ENCODE measurements around the gene DGKQ. TPM values are rescaled to one million over a fixed set of nuclear protein-coding genes. Genes with fewer than 3 reads are reported as not detected.

DGKQ gene
- total and polyA plus RNA-seq, 2 of the 13 experiments (the other 11 are each of a cell fraction or from before 2014, with no cell fraction given): 4.5 to 7.2 TPM

DNA sequence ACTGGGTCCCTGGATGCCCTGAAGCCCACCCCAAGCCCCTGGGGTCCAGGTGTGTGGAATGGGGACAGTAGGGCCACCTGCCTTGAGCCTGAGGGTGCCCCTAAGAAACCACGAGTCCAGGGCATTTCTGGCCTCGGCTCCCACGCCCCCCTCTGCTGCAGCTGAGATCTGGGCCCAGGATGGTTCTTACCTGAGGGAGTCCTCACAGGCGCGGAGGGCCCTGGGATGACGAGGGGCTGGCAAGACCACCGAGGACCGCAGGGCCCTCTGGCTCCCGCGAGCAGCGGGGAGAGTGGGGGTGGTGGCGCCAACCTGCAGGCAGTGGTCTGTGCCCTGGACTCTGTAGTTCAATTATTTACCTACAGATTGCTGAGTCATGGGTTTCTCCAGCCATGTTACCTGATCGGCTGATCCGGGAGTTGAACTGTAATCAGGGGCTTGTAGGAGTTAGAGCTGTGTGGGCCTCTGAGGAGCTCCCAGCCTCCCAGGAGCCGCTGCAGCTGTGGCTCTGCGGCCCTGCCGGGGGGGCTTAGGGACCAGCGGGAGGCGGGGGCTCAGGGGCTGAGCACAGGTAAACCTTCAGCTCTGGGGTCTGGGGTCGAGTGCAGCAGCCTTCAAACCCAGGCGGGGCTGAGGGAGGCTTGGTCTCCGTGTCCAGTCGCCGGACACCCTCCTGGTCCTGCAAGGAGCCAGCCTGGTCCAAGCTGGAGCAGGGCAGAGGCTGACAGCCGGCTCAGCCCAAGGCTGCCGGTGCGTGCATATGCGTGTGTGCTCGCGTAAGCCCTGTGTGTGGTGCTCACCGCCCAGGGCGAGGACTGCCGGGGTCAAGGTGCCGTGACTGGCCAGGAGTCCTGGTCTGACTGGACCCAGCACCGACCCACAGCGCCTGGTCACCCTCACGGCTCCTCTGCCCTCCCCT is 20.0 kb upstream of the DGKQ start, which contains the start of gene SLC26A1 (continued):
- TF ChIP-seq ZNF20 (CRISPR knock-in tag; IDR thresholded peaks at IDR 0.05) (no peak), ZNF609 (CRISPR knock-in tag; IDR thresholded peaks at IDR 0.05; ENCODE audit: borderline replicate concordance) (no peak; the same call in 1 of the 2 replicates), CREBL2 (CRISPR knock-in tag; IDR thresholded peaks at IDR 0.05; ENCODE audit: borderline replicate concordance) (peak; percentile 94), TAF1 (CRISPR knock-in tag; IDR thresholded peaks at IDR 0.05) (peak; percentile 14), ZNF12 (CRISPR knock-in tag; IDR thresholded peaks at IDR 0.05) (peak; percentile 27; the same call in 1 of the 2 replicates), CHCHD3 (CRISPR knock-in tag; IDR thresholded peaks at IDR 0.05) (no peak), ETV6 (CRISPR knock-in tag; conservative IDR thresholded peaks at IDR 0.05) (no peak; the same call in 1 of the 2 replicates), ZSCAN20 (CRISPR knock-in tag; IDR thresholded peaks at IDR 0.05; ENCODE audit: borderline replicate concordance) (no peak; the same call in 1 of the 2 replicates), MIER2 (CRISPR knock-in tag; IDR thresholded peaks at IDR 0.05) (no peak), MYC (CRISPR knock-in tag; IDR thresholded peaks at IDR 0.05; ENCODE audit: borderline replicate concordance) (peak; percentile 40), ZC3H4 (CRISPR knock-in tag; IDR thresholded peaks at IDR 0.05; ENCODE audit: borderline replicate concordance) (peak; percentile 97; the same call in 1 of the 2 replicates), U2AF2 (IDR thresholded peaks at IDR 0.05; ENCODE audit: low read depth, low read length) (no peak), ZNF121 (CRISPR knock-in tag; IDR thresholded peaks at IDR 0.05) (no peak), SPEN (CRISPR knock-in tag; IDR thresholded peaks at IDR 0.05; ENCODE audit: low read depth) (no peak)
- TF ChIP-seq, protein P1, sequence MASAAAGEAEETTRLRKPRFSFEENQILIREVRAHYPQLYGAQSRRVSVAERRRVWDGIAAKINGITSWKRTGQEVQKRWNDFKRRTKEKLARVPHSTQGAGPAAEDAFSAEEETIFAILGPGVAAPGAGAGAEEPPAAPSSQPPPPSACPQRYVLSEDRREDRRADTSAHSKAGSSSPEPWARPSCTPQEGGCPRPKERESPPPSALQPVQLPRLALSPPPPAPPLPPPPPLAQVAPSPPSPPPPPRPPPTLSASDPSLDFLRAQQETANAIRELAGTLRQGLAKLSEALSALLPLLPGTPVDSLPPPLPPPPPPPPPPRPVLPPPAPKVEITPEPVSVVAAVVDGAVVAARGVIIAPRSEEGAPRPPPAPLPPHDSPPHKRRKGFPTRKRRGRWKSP (CRISPR knock-in tag; IDR thresholded peaks at IDR 0.05): no peak; the same call in none of the 2 replicates
